ENCODE results near the gene ITGA7.
A peak's percentile ranks its signal among the peaks of the same experiment; 100 is the strongest.

Gene ITGA7

GRCh38 chr12:55698965-55699364 is 8.7 kb downstream of the ITGA7 start:
- no peak for DNase-seq

- DNase-seq = no peak
These were observed 9.3 kb downstream of the ITGA7 start for GRCh38 chr12:55698241-55698955.

GRCh38 chr12:55697686-55698085 is 10.0 kb downstream of the ITGA7 start:
- DNase-seq = no peak

- no peak for DNase-seq
These were observed 10.8 kb downstream of the ITGA7 start for GRCh38 chr12:55696796-55697462.

DNA sequence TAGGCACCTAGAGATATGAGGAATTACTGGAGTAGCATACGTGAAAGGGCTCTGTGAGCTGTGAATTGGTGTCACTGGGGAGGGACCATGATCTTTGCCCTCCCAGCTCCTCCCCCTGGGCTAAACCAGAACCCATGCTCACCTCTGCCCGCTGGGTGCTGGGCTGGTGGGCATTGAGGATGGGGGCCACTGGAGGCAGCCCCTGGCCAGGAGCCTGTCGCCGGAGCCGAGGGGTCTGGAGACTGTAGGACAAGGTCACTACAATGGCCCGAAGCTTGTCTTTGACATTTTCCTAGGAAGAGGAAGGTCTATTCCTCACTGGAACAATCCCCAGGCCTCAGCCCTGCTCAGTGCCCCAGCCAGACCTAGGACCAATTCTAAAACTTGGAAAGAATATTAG is 11.6 kb downstream of the ITGA7 start:
- DNase-seq = no peak

- no peak for DNase-seq
These were observed 12.4 kb downstream of the ITGA7 start for GRCh38 chr12:55695349-55695748.

DNA sequence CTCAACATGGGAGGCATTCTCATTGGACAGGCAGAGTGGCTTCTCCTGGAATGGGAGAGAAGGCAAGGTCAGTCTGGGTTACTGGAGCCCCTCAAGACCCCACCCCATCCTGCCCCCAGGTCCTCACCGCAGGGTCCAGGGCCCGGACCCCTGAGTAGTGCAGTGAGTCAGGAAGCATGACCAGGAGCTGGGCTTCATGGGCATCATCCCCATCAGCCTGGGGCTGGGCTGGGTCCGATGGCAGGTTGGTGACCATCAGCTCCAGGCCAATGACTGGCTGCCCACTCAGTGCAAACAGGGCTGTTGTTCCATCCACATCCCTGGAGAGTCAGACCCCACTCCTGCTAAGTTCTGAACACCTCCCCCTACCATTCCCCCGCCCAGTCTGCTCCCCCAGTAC is 13.1 kb downstream of the ITGA7 start:
- DNase-seq = no peak

DNA sequence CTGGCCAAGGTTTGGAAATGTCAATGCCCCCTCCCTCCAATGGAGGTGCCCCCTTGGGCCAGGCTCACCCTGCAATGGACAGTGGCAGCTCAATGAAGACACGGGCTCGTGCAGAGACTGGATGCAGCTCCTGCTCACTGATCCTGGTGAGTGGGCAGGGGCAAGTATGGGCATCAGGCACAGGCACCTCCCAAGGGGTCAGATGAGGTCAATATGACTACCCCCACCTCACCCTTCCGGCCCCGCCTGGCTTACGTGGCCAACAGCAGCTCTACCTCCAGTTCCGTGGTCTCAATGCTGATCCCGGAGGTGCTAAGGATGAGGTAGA is 13.6 kb downstream of the ITGA7 start:
- no peak for DNase-seq

- no peak for DNase-seq
These were observed 14.1 kb downstream of the ITGA7 start for GRCh38 chr12:55693323-55694187.

- DNase-seq = no peak
These were observed 14.9 kb downstream of the ITGA7 start for GRCh38 chr12:55692631-55693322.

DNA sequence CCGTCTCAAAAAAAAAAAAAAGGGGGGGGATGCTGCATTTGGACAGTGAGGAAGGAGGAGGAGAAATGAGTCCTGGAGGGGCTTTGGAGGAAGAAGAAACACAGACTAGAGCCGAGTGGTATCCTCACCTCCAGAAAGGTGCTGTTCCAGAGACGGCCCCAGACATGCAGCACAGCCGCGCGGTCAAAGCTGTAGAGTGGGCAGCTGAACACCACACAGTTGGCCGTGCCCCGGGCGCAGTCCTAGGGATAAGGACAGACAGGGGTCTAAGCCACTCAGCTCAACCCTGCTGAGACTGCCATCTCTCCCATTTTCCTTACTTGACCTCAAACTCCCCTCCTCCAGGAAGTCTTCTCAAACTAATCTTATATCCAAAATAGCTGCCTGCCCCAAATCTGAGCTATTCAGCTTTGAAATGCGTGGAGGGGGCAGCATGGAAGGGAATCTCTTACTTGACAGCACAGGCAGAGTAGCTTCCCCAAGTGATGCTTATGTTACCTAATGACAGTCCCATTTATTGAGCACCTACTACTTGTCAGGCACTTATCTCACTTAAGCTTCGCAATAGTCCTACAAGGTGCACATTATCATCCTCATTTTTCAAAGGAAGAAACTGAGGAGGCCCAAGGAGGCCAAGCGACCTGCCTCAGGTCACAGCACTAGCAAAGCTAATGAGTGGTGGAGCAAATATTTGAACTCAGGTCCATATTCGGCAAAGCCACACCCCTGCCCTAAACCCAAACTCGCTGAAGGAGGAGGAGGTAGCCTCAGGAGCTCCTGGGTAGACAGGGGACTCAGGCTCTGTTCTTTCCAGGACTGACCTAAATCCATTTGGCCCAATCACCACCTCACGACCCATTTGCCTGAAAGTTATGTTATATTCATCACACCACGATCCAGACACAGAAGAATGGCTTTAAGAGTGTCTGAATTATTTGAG is 18.7 kb downstream of the ITGA7 start:
- no peak for DNase-seq

DNA sequence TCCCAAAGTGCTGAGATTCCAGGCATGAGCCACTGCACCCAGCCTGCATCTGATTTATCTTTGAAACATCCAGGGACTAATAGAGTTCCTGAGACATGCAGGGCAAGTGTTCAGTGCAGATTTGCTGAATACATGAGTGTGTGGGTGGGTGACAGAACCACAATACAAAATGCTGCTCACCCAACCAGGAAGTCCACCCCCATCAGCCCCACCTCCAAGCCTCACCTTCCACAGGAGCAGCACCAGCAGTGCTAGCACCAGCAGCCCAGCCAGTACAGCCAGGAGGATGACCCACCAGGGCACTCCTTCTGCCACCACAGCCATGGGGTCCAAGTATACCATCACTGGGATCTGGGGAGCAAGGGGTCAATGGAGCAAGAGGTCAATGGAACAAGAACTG is 20.0 kb downstream of the ITGA7 start:
- no peak for DNase-seq

DNA sequence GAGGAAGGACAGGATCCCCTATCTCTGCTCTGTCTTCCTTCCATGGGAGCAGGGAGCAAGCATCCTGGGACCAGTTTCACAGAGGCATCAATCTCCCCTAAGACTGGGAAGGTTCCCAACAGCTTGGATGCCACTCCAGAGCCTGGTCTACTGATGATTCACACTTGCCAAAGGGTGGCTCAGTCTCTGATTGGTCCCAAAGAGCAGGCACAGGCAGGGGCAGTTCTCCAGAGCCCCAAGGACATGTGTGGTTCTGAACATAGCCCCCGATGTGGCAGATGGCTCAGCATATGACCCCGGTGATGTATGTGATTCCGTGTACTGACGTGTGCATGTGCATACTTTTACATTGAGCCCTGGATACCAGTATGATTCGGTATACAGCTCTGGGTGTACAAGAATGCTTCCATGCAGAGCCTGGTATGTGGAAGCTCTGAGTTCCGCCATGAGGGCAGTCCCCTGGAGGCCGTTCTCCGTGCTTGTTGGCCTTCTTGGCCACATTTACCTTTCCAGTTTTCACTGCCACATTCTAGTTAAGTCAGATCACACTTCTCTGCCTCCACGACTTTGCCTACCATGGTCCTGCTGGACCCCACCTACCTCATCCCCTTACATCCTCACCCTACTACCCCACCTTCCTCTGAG is 21.2 kb downstream of the ITGA7 start:
- DNase-seq = no peak

DNA sequence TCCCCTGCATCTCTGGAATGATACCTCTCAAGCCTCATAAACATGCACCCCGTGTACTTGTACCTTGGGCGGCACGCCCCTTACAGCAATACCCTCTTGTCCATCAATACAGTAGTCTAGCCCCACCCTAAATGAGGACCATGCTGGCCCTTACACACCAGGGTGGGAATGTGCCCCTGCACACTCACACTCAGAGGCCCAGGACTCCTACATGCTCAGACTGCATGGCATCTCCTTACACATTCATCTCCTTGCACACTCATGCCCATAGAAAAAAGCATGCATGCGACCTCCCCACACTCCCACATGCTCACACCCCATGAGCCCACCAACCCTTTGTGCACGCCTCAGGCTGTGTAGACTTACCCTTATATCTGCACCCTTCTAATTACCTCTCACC is 22.0 kb downstream of the ITGA7 start:
- DNase-seq = no peak

DNA sequence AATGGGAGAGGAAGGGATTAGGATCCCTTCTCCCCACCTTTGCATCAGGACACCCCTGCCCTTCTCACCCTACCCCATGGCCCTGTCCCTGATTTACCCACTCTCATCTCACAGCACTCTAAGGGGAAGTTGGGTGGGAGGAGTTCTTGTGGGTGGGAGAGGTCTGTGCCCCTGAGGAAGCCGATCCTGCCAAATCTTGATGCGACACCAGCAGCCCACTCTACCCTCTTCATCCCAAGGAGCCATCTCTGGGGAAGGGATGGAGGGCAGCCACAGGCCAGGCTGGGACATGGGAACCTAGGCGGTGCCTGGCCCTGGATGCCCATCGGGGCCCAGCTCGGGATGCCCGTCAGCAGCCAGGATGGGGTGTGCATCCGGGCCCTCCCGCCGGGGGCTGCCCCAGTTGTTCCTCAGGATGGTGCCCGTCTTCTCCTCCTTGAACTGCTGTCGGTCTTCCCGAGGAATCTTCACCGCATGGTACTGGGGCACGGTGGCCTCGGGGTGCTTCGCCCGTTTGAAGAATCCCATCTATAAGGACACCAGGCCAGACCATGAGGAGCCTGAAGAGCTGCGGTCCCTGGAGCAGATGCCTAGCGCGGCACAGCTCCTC is 22.8 kb downstream of the ITGA7 start:
- no peak for DNase-seq

- no peak for DNase-seq
These were observed 24.0 kb downstream of the ITGA7 start for GRCh38 chr12:55683676-55684075.

DNA sequence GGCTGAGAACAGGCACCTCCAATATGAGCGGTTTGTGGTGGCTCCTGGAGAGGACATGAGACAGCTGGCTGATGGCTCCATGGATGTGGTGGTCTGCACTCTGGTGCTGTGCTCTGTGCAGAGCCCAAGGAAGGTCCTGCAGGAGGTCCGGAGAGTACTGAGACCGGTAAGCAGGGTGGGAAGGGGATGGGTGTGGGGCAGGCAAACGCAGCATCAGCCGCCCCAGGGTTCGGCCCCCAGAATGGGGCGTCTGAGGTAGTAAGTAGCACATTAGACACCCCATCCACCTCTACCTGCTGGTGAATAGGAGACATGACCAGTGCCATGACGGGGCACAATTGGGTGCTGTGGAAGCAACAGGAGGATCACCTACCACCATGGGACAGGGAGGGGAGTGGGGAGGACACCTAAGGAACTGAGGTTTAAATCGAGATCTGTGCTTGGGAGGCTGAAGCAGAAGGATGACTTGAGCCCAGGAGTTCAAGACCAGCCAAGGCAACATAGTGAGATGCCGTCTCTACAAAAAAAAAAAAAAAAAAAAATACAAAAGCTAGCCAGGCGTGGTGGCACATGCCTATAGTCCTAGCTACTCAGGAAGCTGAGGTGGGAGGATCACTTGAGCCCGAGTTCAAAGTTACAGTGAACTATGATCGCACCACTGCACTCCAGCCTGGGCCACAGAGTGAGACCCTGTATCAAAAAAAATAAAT is 25.5 kb downstream of the ITGA7 start:
- DNase-seq = no peak

DNA sequence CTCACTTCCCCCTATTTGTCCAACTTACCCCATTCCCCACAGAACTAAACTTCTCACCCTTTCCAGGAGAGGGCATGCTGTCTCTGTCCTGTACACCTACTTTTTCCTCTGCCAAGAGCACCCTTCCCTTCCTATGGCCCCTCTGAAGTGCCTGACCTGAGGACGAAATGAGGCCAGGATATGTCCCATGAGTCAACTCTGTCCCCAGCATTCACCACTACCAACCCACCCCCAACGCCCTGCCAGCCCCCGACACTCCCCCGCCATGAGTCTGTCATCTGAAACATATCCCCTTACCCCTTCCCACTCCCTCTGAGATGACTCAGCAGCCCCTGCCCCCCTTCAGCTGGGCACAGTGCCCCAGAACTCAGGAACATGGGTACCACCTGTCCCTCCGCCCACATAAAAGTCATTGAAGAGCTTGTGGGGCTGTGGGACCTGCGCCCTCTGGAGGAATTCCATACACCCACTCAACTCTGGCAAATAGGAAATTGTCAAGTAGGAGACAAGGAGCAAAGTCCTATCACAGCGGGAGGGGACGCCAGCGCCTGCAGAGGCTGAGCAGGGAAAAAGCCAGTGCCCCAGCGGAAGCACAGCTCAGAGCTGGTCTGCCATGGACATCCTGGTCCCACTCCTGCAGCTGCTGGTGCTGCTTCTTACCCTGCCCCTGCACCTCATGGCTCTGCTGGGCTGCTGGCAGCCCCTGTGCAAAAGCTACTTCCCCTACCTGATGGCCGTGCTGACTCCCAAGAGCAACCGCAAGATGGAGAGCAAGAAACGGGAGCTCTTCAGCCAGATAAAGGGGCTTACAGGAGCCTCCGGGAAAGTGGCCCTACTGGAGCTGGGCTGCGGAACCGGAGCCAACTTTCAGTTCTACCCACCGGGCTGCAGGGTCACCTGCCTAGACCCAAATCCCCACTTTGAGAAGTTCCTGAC is 26.3 kb downstream of the ITGA7 start:
- DNase-seq = peak; percentile 59

- DNase-seq = no peak
These were observed 28.0 kb downstream of the ITGA7 start for GRCh38 chr12:55679691-55680090.
